ENCODE data around the gene SDR42E2.
"Not testable (repeated sequence)": the region's sequence is repeated elsewhere in the genome, so short reads cannot be mapped to it uniquely, and the experiment has no call there.

Gene SDR42E2

GRCh38 chr16:22214889-22215288, 52.6 kb downstream of the SDR42E2 start:
- DNase-seq, result no peak

- no peak for DNase-seq
These were observed 54.0 kb downstream of the SDR42E2 start for GRCh38 chr16:22216191-22216831.

- not testable (repeated sequence) for DNase-seq
These were observed 54.5 kb downstream of the SDR42E2 start for GRCh38 chr16:22216832-22217225.

DNA sequence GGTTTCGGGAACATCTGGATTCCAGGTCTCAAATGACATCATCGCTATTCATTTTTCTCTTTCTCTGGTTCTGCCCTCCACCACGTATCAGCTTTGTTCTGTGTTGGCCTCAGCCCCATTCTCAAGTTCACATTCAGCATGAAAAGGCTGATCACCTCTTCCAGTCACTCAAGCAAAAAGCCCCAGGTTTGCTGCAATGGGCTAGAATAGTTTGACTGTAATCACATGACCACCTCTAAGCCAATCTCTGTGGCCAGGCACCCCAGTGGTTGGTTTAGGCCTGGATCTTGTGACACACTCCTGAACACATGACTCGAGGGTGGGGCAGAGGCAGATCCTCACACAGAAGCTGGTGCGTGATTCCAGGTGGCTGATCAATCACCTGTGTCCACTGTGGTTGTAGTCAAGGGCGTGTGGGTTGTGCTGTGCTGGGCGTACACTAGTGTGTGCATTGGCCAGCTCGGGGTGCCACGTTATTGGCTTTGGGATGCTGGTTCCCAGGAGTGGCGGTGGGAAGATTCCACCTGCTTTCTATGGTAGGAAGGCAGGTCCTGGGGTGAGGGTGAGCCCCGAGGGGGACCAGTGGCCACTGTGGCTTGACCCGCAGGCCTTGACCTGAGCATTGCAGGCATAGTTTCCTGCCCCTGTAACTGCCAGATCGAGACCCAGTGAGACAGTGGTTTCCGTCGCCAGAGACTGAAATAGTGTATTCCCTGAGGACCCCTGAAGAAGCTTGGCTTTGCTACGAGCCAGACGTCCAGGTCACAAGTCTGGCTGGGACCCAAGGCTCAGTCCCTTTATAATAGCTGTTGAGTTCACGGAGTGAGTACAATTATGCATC, 55.8 kb downstream of the SDR42E2 start:
- DNase-seq, result no peak

DNA sequence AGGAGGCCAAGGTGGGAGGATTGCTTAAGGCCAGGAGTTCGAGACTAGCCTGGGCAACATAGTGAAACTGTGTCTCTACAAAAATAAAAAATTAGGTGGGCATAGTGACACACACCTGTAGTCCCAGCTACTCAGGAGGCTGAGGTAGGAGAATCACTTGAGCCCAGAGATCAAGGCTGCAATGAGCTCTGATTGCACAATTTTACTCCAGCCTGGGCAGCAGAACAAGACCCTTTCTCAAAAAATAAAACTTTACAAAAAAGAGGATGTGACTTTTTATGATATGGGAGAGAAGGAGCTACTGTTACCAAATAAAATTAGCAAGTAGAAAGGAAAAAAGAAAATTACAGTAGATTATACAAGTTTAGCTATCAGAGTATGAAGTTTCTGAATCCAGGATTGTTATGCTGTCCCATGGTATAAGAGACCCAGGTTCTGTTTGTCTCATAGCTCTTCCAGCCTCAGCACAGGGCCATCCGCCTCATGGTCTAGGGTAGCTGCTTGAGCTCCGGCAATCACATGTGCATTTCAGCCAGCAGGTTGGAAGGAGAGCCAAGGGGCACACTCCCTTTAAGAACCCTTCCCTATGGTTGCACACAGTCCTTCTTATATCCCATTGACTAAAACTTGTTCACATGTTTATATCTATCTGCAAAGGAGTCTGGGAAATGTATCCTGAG, 57.2 kb downstream of the SDR42E2 start:
- DNase-seq, result no peak

DNA sequence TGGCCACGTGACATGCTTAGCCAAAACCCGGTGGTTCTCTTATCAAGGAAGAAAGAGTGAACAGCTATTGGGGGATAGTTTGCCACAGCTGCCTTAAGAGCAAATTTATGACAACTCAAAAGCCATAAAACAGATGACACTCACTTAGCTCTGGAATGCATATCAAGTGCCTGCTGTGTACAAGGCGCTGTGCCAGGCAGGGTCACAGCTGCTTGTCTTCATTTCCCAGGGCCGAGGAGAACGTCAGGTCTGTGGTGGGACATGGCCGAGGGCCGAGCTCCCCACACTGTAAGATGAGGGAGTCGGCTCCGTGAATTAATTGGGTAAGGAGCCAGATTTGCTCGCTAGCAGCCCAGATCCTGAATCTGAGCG, 57.7 kb downstream of the SDR42E2 start:
- DNase-seq, result no peak

GRCh38 chr16:22220714-22221113, 58.4 kb downstream of the SDR42E2 start:
- DNase-seq, result no peak

DNA sequence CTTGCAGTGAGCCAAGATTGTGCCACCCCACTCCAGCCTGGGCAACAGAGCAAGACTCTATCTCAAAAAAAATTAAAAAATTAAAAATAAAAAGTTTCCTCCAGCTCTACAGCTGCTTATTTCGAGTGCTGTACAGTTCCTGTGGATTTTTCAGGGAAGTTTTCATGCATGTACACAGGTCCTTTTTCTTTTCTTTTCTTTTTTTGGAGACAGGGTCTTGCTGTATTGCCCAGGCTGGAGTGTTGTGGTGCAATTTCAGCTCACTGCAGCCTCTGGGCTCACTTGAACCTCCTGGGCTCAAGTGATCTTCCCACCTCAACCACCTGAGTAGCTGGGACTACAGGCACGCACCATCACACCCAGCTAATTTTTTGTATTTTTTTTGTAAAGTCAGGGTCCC, 59.7 kb downstream of the SDR42E2 start:
- no peak for DNase-seq

GRCh38 chr16:22222998-22223397, 60.7 kb downstream of the SDR42E2 start:
- DNase-seq, result no peak

DNA sequence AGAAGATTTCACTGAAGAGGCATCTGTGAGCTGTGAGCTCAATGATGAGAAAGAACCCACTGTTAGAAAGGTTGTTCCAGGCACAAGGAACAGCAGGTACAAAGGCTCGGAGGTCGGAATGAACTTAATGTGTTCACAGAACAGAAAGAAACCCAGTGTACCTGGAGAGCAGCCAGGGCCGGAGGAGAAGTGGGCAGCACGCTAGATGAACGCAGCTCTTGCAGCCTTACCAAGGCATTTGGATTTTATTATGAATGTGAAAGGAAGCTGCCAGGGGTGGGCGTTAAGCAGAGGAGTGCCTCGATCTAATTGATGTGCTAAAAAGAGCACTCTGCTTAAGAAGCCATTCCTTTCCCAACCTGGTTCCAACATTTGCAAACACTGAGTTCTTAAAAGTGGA, 62.8 kb downstream of the SDR42E2 start:
- no peak for DNase-seq

- no peak for DNase-seq
These were observed 67.6 kb downstream of the SDR42E2 start for GRCh38 chr16:22229889-22230288.

DNA sequence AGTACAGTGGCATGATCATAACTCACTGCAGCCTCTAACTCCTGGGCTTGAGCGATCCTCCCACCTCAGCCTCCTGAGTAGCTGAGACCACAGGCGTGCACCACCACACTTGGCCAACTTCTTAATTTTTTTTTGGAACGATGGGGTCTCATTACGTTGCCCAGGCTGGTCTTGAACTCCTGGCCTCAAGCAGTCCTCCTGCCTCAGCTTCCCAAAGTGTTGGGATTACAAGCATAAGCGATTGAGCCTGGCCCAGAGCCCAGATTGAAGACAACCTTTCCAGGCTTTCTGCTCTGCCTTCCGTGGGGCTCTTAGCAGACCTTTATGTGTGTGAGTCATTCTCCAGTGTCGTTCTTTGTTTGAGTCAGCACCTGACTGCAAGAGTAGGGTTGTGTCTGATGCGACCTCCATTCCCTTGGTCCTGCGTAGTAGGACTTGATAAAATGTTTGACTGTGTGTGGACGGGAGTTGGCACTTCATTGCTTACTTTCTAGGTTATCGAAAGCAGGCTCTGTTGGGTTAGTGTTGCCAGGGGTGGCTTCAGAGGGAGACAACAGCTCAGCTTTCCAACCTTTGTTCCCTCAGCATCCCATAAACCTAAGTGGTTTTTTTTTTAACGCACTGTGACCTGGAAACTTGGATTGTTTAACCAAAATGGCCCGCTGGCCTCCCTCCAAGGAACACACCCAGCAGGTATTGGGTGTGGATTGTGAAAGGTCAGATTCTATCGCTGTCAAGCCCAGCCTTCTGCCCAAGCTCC, 70.2 kb downstream of the SDR42E2 start:
- DNase-seq, result no peak

GRCh38 chr16:22233037-22233372, 70.7 kb downstream of the SDR42E2 start:
- DNase-seq, result no peak

GRCh38 chr16:22235839-22236745, 73.8 kb downstream of the SDR42E2 start:
- DNase-seq, result no peak

DNA sequence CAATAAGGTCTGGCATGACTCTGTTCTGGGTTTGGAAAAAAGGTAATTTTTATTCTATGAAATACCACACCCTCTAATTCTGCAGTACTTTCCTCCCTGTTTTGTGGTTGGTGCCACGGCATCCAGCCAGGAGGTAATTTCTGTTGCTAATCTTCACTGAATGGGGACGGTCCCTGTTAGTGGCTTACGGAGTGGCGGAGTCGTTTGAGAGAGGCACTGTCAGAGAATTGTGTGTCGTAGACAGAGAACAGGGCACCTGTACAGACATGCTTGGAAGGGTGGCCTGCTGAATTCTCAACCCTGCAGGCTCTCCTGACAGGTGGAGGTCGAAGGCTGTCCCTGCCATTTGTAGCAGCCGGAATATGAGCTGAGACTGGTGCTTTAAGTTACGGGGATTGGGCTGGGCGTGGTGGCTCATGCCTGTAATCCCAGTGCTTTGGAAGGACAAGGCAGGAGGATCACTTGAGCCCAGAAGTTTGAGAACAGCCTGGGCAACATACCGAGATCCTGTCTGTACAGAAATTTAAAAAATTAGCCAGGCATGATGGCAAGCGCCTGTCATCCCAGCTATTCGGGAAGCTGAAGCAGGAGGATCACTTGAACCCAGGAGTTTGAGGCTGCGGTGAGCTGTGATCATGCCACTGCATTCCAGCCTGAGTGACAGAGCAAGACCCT, 77.0 kb downstream of the SDR42E2 start:
- no peak for DNase-seq

GRCh38 chr16:22240023-22240710, 77.9 kb downstream of the SDR42E2 start:
- no peak for DNase-seq
